Measurements from ENCODE around the gene OR6N1.

DNA sequence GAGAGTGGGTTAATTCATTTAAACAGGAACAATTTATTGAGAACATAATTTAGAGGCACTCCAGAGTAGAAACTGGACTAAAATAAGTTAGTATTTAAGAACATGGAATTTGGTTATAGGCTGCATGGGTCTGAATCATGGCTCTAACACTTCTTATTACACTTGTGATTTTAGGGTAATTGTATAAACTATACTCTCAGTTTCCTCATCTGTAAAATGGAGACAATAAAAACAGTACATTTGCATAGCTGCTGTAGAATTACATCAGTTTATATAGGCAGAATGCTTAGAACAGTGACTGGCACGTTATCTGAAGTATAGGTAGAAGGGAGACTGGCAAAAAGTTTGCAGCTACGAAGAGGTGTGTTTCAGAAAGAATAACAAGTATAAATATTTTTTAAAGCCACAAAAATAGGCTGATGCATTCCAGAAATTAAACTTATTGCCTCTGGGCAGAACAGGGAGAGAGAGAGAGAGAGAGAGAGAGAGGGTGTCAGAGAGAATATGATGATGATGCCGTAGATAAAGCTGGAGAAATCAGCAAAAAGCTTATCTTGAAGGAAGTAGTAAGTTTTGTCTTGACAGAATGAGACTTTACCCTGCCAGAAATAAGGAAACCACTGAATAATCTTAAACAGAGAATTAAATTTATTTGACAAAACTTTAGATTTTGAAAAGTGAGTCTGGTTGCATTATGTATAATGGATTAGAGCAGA is 43.3 kb downstream of the OR6N1 start:
- TF ChIP-seq YY1 (IDR thresholded peaks at IDR 0.05; ENCODE audit: insufficient read depth, insufficient read length): no peak
- TF ChIP-seq SUZ12 (IDR thresholded peaks at IDR 0.05; ENCODE audit: extremely low read depth, insufficient read depth, insufficient read length): no peak

All from NT2/D1 (cell line).